ENCODE data around the gene BHLHE40. TPM values are rescaled to one million over a fixed set of nuclear protein-coding genes. Genes with fewer than 3 reads are reported as not detected.
A peak's percentile ranks its signal among the peaks of the same experiment; 100 is the strongest.

Gene BHLHE40
- total and polyA plus RNA-seq, 2 donors (not counting 3 experiments of a cell fraction or from before 2014, with no cell fraction given): 40.3 to 57.9 TPM

- H3K36me3 ChIP-seq (ENCODE audit: control insufficient read depth in 2 of 2, extremely low read depth in 1 of 2, insufficient read depth in 2 of 2, low read length in 2 of 2): peaks cover 4 to 8% of the 10 kb centered on the region in 2 experiments
- H2AFZ ChIP-seq (ENCODE audit: low read depth, low read length): no peak overlapping the region
- ChIA-PET CTCF (interaction anchor here (0.7 to 13.6 kb wide), 22 partner anchors 18 to 323 kb away, joined by 3 to 327 read pairs (median 4); no protein-coding TSS in a partner anchor), POLR2A (interaction anchor here (0.6 to 1.6 kb wide), 10 partner anchors 16 to 268 kb away, joined by 3 to 7 read pairs (median 3); no protein-coding TSS in a partner anchor)
- TF ChIP-seq MAX (IDR thresholded peaks at IDR 0.05; ENCODE audit: insufficient read depth, insufficient read length) (peak; percentile 72), FOS (IDR thresholded peaks at IDR 0.05; ENCODE audit: borderline replicate concordance, insufficient read depth, low read length) (no peak), EZH2 (IDR thresholded peaks at IDR 0.05; ENCODE audit: borderline replicate concordance, low read depth, low read length, severe bottlenecking) (no peak), MYC (IDR thresholded peaks at IDR 0.05; ENCODE audit: low read depth, low read length) (peak; percentile 26), CTCF (IDR thresholded peaks at IDR 0.05; ENCODE audit: extremely low read depth in 1 of 2, insufficient read depth in 1 of 2, low read depth in 1 of 2, low read length in 2 of 2) (no peak)
- no TSS peak for BruUV-seq (replicated peaks)
- FAIRE-seq (no peak), DNase-seq (ENCODE audit: low read depth, low spot score) (peak; percentile 95)
- H3K4me2 ChIP-seq (ENCODE audit: insufficient read depth, low read length): no peak overlapping the region
- H3K9me1 ChIP-seq (replicated peaks; ENCODE audit: control insufficient read depth, extremely low read depth, insufficient read depth, low read length): no peaks in the 10 kb centered on the region
- H3K79me2 ChIP-seq (ENCODE audit: control insufficient read depth, insufficient read depth, low read length): peaks cover 45% of the 10 kb centered on the region
- intact Hi-C loops (cut with micrococcal nuclease) (loop anchor here (1.0 to 5.0 kb wide), 10 partner anchors 7 to 627 kb away; partner anchors contain the start of genes ARL8B, EDEM1 and ITPR1), dilution Hi-C loops (cut with MboI; ENCODE audit: extremely low pct_ligation_motif_present, low sequenced_read_pairs) (no loop called here)
- H3K9me3 ChIP-seq (replicated peaks; ENCODE audit: control insufficient read depth, insufficient read depth, low read length): no peaks in the 10 kb centered on the region
- H3K4me1 ChIP-seq (ENCODE audit: control insufficient read depth, extremely low read depth, insufficient read depth, low read length): peaks cover 48% of the 10 kb centered on the region
- H3K27ac ChIP-seq (ENCODE audit: insufficient read depth, low read depth, low read length): peak overlapping the region; percentile 98
- no peaks in the 10 kb centered on the region for H3K27me3 ChIP-seq (ENCODE audit: control insufficient read depth in 2 of 2, insufficient read depth in 2 of 2, low read length in 2 of 2)
- peak overlapping the region in 2 of 3 experiments; percentile 65 to 79 for H3K4me3 ChIP-seq (replicated peaks in 1 of 3; ENCODE audit: insufficient read depth in 1 of 3, low read depth in 1 of 3, low read length in 3 of 3)
- H3K9ac ChIP-seq (replicated peaks; ENCODE audit: extremely low read depth, insufficient read depth, low read length): peak overlapping the region; percentile 99
- no peaks in the 10 kb centered on the region for H4K20me1 ChIP-seq (replicated peaks; ENCODE audit: control insufficient read depth, extremely low read depth, insufficient read depth, low read length)
Measured at GRCh38 chr3:4978966-4979427, 240 bp upstream of the BHLHE40 start.
